Fibroblast of lung (primary cell): ENCODE results near the gene SYCP1.

Source experiments
- CTCF ChIP-seq, 2 donors: IDR thresholded peaks in 1 of 2; conservative IDR thresholded peaks in 1 of 2; 1 replicate in 1 of 2; 2 replicates in 1 of 2; pipeline ENCODE4 v1.5.1; 2011 to 2012; ENCODE audit warnings: low read length in 2 of 2, control low read depth in 1 of 2, inconsistent platforms in 1 of 2, low read depth in 1 of 2, mild to moderate bottlenecking in 1 of 2
- EZH2 ChIP-seq: IDR thresholded peaks from 2 replicates; pipeline ENCODE4 v1.5.1; 2012; ENCODE audit warnings: low read length, control low read depth, mild to moderate bottlenecking; ENCODE audit errors: missing control alignments

GRCh38 chr1:115012434-115012833, 157.8 kb downstream of the SYCP1 start:
- TF ChIP-seq CTCF (conservative IDR thresholded peaks at IDR 0.05 in 1 of 2, IDR thresholded peaks at IDR 0.05 in 1 of 2; ENCODE audit: low read depth in 1 of 2, low read length in 2 of 2) (no peak), EZH2 (no peak)
